Putamen (tissue), 1 donor: ENCODE measurements around the gene TTLL3.
"Not testable (repeated sequence)": the region's sequence is repeated elsewhere in the genome, so short reads cannot be mapped to it uniquely, and the experiment has no call there.

Experiments
- DNase-seq: peaks from one replicate; pipeline ENCODE4 v3.0.0-alpha.2; 2016; ENCODE audit warnings: low spot score

Gene TTLL3, protein sequence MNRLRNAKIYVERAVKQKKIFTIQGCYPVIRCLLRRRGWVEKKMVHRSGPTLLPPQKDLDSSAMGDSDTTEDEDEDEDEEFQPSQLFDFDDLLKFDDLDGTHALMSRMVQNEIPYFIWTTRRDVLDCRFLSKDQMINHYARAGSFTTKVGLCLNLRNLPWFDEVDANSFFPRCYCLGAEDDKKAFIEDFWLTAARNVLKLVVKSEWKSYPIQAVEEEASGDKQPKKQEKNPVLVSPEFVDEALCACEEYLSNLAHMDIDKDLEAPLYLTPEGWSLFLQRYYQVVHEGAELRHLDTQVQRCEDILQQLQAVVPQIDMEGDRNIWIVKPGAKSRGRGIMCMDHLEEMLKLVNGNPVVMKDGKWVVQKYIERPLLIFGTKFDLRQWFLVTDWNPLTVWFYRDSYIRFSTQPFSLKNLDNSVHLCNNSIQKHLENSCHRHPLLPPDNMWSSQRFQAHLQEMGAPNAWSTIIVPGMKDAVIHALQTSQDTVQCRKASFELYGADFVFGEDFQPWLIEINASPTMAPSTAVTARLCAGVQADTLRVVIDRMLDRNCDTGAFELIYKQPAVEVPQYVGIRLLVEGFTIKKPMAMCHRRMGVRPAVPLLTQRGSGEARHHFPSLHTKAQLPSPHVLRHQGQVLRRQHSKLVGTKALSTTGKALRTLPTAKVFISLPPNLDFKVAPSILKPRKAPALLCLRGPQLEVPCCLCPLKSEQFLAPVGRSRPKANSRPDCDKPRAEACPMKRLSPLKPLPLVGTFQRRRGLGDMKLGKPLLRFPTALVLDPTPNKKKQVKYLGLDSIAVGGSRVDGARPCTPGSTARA

GRCh38 chr3:9809615-9810432 is at the start of gene TTLL3:
Gene TTLL3 (plus strand): TSS chr3:9810262. CDS start chr3:9810662, 400 bp downstream.
- peak; percentile 59 for DNase-seq

DNA sequence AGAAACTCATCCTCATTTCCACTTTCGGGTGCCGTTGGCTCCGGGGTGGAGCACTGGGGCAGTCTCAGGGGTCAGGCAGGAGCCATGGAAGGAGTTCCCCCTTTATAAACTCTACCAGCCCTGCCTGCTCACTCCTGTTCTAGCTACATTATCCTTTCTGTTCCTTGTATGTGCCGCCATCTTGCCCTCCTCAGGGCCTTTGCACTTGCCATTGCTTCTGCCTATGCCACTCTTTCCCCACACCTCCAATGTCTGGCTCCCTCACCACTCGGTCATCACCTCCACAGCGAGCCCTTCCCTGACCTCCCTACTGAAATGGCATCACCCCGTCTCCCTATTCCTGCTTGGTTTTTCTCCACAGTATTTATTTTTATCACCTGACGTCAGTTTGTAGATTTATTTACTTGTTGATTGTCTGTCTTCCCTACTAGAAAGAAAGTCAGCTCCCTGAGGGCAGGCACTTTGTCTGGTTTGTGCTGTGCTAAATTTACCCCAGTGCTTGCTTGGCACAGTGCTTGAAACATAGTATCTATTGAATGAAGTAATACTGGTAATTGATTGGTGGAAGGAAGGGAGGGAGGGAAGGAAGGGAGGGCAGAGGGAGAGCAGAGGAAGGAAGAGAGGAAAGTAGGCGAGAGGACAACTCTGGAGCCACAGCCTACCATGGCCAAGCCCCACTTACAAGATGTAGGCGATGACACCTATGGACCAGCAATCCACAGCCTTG is 49.1 kb upstream of the TTLL3 start:
- DNase-seq, result no peak

GRCh38 chr3:9761919-9762318 is 48.1 kb upstream of the TTLL3 start:
- no peak for DNase-seq

DNA sequence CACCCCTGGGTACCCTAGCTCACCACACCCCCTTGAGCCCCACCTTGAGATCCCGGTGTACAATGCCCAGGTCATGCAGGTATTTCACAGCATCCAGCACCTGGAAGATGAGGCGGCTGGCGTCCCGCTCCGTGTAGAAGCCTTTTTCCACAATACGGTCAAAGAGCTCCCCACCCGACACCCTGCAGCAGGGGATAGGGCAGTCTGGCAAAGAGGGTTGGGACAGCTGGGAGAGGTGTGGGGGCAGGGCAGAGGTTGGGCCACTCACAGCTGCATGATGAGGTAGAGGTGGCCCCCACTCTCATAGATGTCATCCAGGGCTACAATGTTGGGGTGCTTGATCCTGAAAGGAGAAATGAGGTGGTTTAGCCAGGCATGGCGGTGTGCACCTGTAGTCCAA is 47.2 kb upstream of the TTLL3 start:
- no peak for DNase-seq

- DNase-seq, result no peak
These were observed 44.2 kb upstream of the TTLL3 start for GRCh38 chr3:9765865-9766264.

GRCh38 chr3:9767418-9767817 is 42.6 kb upstream of the TTLL3 start:
- no peak for DNase-seq

GRCh38 chr3:9768141-9768775 is 41.8 kb upstream of the TTLL3 start:
- DNase-seq, result no peak

DNA sequence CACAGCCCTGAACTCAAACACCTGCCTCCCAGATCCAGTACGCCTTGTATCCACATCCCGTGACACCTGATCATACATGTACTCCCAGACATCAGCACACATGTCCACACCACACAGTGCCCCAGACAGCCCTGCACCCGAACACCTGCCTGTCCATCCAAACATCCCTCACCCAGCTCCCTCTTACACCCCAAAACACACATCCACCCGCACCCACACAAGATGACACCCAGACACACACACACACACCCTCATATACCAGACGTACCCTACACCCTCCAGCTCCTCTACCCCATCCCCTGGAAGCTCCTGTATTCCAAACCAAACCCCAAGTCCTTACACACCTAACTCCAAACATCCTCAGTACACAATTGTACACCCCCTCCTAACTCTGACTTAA is 41.0 kb upstream of the TTLL3 start:
- DNase-seq, result no peak

DNA sequence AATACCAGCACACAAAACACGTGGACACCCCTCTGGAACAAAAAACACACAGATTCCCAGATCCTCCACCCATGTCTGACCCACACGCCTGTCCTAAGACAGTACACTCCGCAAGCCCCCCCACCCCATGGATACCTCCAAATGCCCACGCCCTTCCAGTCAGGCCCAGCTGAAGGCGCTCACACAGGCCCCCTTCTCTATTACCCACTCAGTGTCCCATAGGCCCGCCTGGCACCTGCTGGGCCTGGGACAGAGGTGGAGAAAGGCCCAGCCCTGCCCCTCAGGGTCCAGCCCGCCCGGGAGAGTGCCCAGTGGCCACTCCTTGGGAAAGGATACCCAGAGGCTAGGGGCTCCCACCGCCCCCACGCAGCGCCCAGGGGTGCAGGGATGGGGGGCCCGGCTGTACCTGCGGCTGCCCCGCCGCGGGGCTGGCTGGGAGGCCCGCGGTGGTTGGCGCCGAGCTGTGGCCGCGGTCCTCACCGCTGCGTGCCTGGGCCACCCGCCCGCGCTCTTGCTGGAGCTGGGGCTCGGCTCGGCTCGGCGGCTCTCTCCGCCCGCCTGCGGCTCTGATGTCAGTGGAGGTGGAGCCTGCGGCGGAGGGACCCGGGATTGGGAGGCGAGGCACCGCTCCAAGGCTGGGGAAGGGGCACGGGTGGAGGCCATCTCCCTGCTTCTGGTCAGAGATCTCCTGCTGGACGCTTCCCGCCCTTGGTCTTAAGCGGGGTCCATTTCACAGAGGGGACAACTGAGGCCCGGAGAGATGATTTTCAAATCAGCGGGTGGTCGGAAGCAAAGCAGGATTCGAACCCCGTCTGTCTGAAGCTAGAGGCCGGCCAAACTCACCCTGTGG is 40.4 kb upstream of the TTLL3 start, which contains the start of gene CAMK1:
CAMK1 (minus strand) TSS at position 522 of the 850 bp plus-strand sequence. CDS start 2,198 bp downstream, outside the sequence.
- peak; percentile 75 for DNase-seq

DNA sequence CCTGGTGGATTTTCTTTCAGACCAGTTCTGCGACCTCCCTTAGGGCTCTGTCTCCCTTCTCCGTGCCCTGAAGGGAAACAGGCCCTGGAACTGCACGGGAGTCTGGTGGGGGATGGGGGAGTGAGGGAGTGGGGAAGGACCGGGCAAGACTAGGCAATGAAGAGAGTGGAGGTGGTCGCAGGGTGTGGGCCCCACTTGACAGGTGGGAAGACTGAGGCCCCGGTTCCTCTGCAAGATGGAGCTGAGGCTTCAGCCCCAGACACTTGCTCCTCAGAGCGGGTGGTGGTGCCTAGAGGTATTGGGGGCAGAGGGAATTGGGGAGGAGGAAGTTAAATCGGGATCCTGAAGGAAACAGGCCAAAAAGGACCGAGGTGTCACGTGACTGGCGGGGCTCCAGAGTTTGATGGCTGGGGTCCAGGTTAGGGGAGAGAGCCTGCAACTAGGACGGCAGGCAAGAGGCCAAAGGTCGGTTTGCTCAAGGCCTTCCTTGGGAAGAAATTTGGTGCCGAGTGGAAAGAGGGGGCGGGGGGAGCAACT is 39.7 kb upstream of the TTLL3 start:
- peak; percentile 73 for DNase-seq

GRCh38 chr3:9771007-9771406 is 39.1 kb upstream of the TTLL3 start:
- DNase-seq, result not testable (repeated sequence)

- no peak for DNase-seq
These were observed 33.0 kb upstream of the TTLL3 start for GRCh38 chr3:9776896-9777693.

DNA sequence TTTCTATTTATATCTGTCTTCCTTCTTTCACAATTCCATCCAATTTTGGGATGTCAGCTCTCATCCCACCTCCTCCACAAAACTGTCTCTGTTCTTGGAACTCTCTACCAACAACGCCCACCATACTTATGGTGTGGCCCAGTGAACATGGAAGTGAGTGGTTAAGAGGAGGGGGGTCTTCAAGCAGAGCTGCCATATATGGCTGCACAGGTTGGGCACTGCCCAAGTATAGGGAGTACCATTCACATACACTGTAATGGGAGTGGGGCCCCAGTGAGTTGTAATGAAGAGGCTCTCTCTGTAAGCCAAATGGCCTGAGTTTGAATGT is 32.4 kb upstream of the TTLL3 start:
- peak; percentile 58 for DNase-seq

GRCh38 chr3:9778143-9779074 is 31.7 kb upstream of the TTLL3 start:
- peak; percentile 77 for DNase-seq

DNA sequence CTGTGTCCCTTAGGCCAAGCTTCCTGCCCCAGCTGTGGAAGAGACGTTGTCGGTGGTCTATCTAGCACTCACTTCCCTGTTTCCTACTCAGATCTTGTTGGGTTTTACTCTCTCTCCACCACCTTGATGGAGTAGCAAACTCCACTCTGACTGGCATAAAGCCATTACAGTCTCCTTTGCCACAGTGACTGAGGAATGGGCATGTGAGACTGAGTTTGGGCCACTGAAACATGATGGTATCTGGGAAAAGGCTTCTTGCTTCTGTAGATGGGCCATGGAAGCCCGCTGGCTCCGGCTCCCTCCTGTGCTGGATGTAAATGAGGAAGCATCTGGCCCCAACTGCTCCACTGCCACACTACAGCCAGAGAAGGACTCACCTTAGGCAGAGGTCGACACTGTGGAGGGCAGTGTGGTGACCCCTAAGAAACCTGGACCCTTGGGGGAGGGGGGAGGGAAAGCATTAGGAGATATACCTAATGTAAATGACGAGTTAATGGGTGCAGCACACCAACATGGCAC is 30.9 kb upstream of the TTLL3 start:
- no peak for DNase-seq

DNA sequence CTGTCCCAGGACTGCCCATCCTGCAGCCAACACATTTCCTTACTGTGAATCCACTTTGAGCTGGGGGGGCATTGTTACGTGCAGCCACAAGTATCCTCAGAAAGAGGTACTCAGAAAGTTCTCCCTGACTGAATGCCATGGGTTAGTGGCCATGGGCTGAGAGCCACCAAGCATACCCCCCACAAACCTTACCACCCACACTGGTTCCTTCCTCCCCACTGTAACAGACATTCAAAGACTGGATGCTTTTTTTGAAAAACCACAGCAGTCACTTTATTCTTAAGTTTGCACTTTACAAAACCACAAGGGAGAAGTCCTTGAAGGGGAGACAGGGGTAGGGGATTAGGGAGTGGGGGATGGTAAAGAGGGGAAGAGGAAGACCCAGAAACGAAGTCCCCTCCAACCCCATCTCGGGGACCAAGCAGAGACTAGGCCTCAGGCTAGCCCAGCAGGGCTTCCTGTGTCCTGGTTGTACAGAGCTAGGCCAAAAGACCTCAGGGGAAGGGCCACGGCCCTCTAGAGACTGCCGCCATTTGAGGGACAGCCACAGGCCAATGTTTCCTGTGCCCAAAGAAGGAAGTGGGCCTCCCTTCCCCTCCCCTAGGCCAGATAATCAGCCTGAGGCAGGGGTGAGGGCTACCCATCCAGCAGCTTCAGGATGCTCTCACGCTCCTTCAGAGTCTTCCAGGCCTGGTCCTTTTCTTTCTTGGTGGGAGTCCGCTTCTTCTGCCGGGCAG is 30.2 kb upstream of the TTLL3 start:
- DNase-seq, result no peak

GRCh38 chr3:9780458-9780812 is 29.6 kb upstream of the TTLL3 start:
- DNase-seq, result no peak
